NCI-H128 (cell line): Measurements from ENCODE around the gene C10orf53.
"Not testable (repeated sequence)": the region's sequence is repeated elsewhere in the genome, so short reads cannot be mapped to it uniquely, and the experiment has no call there.

ENCODE experiments used
- DNase-seq: peaks from one replicate; lab custom pipeline; 2025; ENCODE audit not compliant: unreplicated experiment; lab: John Stamatoyannopoulos, UW

C10orf53 gene

GRCh38 chr10:49652421-49653272 lies 26.8 kb upstream of the C10orf53 start:
- DNase-seq, result no peak

- DNase-seq, result no peak
Measured at GRCh38 chr10:49653273-49653929, 26.1 kb upstream of the C10orf53 start.

- DNase-seq, result no peak
Measured at GRCh38 chr10:49654036-49654693, 25.3 kb upstream of the C10orf53 start.

- DNase-seq, result no peak
Measured at GRCh38 chr10:49655099-49655498, 24.4 kb upstream of the C10orf53 start.

GRCh38 chr10:49656845-49657493 lies 22.5 kb upstream of the C10orf53 start:
- no peak for DNase-seq

GRCh38 chr10:49657606-49658005 lies 21.8 kb upstream of the C10orf53 start:
- DNase-seq, result no peak

GRCh38 chr10:49661140-49661856 lies 18.2 kb upstream of the C10orf53 start:
- no peak for DNase-seq

GRCh38 chr10:49662169-49662830 lies 17.2 kb upstream of the C10orf53 start:
- no peak for DNase-seq

GRCh38 chr10:49663596-49663995 lies 15.9 kb upstream of the C10orf53 start:
- no peak for DNase-seq

GRCh38 chr10:49664006-49664841 lies 15.2 kb upstream of the C10orf53 start:
- DNase-seq, result no peak

GRCh38 chr10:49664842-49665355 lies 14.6 kb upstream of the C10orf53 start:
- no peak for DNase-seq

- no peak for DNase-seq
Measured at GRCh38 chr10:49666054-49666615, 13.3 kb upstream of the C10orf53 start.

GRCh38 chr10:49666685-49667084 lies 12.8 kb upstream of the C10orf53 start:
- no peak for DNase-seq

- DNase-seq, result no peak
Measured at GRCh38 chr10:49667991-49668390, 11.5 kb upstream of the C10orf53 start.

- DNase-seq, result no peak
Measured at GRCh38 chr10:49668684-49669083, 10.8 kb upstream of the C10orf53 start.

- DNase-seq, result no peak
Measured at GRCh38 chr10:49678827-49679479, 498 bp upstream of the C10orf53 start.

GRCh38 chr10:49682449-49682848 lies 3.0 kb downstream of the C10orf53 start:
- not testable (repeated sequence) for DNase-seq

- DNase-seq, result no peak
Measured at GRCh38 chr10:49682879-49683278, 3.4 kb downstream of the C10orf53 start.
